ENCODE data around the gene AFAP1.

Gene AFAP1

DNA sequence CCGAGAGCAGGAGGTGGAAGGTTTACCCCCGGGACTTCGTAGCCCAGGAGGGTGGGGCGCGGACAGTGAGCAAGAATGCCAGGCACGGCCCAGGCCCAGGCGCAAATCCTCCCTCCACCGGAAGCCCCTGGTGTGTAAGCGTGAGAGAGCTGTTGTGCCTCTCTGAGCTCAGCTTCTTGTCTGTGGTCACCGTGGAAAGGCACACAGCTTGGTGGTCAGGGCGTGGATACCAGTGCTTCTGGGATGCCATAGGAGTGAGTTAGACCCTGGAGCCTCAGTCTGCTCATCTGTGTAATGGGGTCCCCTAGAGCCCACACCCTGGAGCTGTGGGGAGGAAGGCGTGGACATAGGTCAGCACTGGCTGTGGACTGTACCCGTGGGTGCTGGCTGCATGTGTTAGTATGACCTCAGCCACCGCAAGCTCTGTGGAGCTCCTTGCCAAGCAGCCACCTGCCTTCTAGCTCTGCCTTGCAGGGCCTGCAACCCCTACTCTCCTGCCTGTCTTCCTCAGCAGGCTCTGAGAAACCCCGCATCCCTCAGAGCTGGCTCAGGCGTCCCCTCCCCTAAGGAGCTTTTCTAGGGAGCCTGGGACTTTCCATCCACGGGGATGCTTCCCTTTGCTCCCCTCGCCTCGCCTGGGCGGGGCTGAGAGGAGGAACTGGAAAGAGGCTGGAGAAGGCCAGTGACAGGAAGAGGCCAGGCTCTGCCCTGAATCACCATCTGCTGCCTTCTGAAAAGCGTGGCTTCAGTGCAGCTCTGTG is 28.0 kb upstream of the AFAP1 start:
- DNase-seq (ENCODE audit: low read depth) = no peak

DNA sequence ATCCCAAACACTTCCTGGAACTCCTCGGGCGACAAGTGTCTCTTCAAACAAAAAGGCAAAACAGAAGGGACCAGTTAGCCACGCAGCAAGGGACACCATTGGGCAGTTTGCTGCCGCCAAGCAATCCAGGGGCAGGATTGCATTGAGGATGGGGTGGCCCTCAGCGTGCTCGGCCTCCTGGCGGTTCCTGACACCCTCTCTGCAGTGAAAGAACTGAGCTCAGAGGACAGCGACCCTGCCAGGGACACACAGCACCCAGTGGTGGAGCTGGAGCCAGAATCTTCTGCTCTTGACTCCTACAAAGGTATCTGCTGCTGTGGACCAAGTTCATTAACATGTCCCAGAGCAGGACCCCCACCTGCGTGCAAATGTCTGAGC is 27.4 kb upstream of the AFAP1 start:
- no peak for DNase-seq (ENCODE audit: low read depth)

DNA sequence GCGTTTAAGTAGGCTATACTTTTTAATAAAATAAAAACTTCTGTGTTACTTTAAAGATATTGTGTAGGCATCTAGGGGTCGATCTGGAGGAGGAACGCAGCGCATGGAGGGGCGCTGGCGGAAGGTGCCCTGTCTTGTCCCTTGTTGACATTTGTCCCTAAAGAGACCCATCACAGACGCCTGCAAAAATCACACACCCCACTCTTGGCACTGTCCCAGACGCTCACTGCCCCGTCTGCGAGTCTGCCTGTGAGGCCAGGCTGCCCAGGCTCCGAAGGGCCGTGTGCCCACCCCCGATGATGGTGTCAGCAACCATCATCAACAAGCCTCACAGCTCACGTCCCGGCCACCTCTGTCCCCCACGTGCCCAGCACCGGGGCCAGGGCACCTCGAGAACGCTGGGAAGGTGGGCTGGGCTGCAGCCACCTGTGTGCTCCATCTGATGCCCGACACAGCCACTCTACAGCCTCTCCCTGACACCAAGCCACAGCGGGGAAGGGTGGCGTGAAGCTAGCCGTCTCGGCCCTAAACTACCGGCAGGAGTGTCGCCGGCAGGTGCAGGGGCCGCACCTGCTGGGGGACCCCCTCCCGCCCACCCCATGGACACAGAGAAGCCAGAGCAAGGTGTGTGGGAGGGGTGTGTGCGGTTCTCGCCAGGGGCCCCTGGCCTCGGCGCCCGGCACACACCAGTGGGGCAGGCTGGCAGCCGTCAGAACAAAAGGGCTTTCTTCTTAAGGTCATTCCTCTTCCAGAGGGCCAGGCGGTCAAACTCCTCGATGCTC is 26.8 kb upstream of the AFAP1 start:
- no peak for DNase-seq (ENCODE audit: low read depth)

DNA sequence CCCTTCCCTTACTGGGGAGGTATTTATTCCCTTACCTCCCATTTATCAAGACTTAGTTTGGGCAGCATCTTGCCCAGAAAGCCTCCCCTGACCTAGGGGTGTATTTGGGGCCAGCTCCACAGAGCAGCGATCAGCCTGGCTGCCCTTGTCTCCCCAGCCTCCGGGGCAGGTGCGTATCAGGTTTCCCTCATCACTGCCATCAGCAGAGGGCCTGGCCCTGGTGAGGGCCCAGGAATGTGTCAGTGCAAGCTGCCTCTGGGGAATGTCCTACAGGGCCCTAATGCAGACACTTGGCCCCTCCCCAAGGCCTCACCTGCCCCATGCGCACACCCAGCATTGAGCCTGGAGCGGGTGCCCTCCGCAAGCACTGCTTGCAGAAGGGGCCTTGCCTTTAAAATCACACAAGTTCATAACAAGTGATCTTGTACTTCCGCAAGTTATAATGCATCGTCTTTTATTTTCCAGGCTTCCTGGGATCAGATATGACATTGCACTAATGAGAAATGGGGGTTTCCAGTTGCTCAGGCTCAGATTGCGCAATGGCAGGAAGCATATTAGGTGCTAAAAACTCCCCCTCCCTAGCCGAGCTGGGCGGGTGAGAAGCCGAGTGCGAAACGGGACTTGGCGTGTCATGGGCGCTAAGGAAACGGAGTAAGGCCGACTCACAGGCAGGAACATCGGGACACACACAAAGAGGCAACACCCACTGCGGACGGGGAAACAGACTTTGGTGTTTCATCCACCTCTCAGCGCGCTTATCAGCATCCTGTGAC is 25.4 kb upstream of the AFAP1 start:
- DNase-seq (ENCODE audit: low read depth) = peak; percentile 30

DNA sequence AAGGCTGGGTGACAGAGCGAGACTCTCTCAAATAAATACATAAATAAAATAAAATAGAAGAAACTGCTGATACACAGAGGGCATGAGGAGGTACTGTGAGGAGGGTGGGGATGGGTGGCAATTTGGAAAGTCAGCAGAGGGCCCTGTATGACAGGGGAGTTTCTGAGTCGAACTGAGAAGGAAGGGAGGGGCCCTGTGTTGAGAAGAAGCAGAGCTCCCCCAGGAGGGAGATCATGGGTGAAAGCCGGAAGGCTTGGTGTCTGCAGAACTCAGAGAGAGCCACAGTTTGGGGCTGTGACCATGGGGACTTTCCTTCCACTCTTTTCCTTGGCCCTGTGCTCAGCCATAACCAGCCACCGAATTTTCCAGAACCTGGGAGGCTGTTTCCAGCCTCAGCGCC is 24.8 kb upstream of the AFAP1 start:
- DNase-seq (ENCODE audit: low read depth) = no peak

DNA sequence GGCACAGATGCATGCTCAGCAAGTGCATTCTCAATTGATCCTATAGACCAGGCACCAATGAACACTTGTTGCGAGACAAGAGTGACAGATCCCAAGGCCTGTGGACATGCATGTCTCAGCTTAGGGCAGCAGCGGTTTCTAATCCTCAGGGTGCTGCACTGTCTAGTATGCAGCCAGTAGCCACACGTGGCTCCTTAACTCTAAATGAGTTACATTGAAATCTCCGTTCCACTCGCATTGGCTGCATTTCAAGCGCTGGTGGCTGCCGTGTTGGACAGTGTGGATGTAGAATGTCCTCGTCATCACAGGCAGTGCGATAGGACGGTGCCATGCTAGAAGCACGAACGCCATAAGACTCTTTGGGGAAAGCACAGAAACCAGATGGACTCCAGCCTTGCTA is 24.0 kb upstream of the AFAP1 start:
- no peak for DNase-seq (ENCODE audit: low read depth)

DNA sequence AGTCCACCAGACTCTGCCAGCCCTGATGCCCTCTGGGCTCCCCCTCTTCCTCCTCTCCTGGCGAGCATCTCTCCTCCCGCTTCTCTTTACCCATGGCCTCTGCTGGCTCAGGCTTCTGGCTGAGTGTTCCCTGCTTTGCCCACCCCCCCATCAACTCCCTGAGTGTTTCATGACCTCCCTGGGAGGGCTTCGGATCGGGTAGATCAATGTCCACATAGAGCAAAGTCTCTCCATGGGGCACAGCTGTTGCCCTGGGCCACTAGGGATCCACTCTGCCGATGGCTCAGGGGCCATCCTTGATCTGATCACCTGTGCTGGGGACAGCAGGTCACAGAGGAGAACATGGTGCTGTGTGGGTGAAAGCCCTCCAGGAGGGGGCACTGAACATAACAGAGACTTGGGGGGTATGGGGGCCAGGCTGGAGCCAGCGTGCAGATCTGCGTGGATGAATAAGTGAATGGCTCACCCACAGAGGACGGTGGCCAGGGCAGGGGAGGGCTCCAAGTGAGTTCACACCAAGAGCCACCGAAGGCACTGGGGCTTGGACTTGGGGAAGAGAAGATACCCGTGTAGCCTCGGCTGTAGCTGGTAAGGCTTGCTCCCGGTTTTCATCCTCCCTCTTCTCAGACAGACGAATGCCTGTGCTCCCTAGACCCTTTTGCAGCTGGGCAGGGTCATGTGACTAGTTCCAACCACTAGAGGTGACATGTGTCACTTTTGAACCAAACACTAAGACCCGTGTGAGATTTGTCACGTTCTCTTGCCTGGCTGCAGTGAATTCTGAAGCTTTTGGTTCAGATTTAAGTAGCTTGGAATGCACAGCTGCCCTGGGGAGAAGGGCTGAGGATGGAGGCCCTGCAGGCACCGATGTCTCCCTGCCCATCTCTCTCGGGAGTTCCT is 23.2 kb upstream of the AFAP1 start:
- DNase-seq (ENCODE audit: low read depth) = no peak

DNA sequence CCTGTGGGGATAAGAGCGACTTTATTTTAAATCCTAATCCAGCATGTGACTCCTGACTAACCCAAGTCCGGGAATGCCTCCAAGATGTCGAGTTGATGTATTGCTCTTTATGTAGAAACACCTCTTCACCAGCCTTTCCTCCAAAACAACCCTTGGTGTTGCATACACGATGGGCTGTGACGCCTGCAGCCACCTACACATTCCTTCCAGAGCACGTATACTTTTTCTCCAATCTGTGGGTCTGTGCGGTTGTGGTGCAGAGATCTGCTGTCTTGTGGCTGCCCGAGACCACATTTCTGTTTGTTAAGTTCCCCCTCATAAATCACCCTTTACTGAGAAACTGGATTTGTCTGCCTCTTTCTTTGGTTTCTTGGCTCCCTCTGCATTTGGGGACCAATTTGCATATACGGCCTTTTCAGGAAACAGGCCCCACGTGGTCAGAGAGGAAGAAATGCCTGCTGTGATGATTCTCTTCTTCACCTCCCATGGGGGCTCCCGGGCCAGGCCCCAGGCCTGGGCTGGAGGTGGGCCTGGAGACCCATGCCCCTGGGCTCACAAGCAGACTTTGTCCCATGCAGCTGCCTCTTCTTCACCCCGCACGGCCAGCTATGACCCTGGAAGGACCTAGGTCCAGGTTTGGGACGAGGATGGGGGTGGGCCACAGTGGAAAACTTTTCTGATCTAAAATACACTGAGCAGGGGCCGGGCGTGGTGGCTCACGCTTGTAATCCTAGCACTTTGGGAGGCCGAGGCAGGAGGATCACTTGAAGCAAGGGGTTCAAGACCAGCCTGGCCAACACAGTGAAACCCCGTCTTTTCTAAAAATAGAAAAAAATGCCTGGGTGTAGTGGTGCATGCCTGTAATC is 21.4 kb upstream of the AFAP1 start:
- DNase-seq (ENCODE audit: low read depth) = peak; percentile 49

DNA sequence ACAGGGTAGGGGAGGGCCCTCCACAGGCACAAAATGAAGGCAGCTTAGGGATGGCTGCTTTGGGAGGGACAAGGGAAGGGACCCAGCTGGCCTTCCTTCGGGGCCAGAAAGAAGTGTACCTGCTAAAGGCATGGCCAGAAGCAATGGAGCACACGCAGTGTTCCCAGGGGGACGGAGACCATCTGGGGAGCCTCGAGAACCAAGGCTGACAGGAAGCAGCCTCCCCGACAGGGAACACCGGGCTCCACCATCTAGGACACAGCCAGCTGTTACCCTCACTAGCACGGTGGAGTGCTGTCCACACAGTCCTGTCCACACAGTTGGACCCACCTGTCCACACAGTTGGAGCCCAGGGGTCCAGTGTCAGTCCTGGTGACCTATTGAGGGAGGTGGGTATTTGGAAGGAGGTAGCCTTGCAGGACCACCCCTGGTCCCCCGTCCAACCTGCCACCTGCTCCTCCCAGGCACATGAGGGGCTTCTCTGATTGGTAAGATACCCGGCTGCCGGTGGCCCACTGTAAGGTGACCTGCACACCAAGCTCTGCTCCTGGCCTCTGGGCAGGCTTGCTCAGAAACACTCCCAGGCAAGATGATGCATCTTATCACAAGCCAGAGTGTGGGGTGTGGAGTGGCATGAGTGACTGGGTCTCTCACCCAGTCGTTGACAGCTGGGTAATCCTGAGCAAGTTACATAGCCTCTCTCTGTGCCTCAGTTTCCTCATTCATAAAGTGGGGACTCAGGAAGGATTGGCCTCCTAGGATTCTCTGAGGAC is 20.5 kb upstream of the AFAP1 start:
- no peak for DNase-seq (ENCODE audit: low read depth)

DNA sequence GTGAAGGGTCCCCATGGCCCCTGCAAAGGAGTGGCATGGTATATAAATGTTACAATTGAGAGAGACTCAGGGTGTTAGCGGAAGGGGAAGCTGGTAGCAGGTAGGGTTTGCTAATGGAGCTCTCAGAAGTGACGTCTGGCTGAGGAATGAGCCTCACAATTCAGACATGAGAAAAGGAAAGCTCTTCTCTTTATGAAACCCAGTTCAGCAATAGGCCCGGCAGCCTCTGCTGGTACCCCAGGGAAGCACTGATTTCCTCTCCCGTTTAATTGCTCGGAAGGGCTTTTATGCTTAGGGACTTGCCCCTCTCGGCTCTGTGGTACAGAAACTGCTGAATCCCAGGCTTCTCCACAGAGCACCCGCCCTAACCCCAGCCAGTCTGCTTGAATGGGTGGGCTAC is 19.4 kb upstream of the AFAP1 start:
- no peak for DNase-seq (ENCODE audit: low read depth)

DNA sequence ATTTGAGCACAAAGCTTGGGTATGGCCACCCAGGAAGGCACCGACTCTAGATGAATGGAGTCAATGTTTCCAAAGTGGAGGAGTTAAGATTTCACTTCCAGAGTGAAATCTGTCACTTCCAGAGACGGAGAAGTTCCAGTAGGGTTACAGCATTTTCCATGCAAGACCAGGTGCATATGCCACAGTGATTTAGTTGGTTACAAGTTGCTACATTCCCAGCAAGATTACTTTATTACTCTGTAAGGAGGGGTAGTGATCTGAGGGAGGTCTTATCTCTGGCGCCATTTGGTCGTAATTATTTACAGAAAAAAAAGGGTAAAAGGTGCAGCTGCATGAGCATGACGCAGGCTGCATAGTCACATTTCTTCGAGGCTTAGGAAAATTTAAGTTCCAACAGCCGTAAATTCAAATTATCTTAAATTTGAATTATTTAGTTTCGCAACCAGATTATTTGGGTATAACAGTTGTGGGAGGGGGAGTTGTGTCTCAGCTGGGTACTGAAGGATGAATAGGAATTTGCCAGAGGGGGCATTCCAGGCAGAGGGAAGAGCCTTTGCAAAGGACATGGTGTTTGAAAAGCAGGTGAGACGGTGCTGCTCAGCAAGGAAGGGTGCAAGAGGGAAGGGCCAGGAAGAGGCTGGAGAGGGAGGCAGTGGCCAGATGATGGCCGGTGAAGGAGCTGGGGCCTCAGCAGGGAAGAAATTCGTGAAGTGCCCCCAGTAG is 17.4 kb upstream of the AFAP1 start:
- no peak for DNase-seq (ENCODE audit: low read depth)

DNA sequence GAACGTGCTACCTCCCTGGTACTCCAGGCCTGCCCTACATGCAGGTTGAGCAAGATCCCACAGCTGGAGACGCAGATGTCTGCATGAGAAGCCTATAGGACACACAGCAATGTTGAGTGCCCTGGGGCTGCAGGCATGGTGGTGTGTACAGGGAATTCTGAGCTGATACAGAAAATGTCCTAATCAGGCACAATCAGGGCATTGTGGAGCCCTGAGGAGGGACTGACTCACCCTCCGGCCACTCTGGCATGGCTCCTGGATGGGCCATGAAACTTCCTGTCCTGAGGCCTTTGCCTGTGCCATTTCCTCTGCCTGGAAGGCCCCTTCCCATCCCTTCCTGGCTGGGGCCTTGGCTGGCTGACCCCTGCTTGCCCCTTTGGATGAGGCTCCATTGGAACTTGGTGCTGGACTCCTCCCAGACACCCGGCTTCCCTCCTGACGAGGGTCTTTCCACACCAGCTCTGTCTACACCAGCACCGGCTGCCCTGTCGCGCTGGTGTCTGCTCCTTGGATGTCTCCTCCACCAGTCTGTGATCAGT is 16.7 kb upstream of the AFAP1 start:
- DNase-seq (ENCODE audit: low read depth) = no peak

DNA sequence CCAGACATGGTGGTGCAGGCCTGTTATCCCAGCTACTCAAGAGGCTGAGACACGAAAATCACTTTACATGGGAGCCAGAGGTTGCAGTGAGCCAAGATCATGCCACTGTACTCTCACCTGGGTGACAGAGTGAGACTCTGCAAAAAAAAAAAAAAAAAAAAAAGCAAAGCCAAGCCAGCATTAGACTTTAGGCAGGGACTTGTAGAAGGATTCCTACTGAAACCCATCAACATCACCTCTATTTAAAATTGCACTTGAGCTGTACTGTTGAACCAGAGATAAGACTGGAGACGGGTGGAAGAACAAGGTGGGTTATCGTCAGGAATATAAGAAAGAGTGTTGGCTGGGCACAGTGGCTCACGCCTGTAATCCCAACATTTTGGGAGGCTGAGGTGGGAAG is 15.7 kb upstream of the AFAP1 start:
- no peak for DNase-seq (ENCODE audit: low read depth)

DNA sequence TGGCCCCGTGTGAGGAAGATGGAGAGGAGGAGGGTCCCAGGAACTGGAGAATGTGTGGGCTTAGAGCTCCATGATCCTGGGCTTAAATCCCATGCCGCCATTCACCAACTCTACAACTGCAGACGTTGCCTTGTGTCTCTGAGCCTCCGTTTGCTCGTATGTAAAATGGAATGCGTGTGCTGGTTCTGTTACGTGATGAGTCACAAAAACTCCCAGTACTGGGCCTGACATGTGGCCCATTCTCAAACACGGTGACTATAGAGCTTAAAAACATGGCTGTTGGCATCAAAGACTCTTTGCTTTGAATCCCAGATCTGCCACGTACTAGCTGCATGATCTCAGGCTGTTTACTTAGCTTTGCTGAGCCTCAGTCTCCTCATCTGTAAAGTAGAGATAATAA is 13.0 kb upstream of the AFAP1 start:
- no peak for DNase-seq (ENCODE audit: low read depth)

DNA sequence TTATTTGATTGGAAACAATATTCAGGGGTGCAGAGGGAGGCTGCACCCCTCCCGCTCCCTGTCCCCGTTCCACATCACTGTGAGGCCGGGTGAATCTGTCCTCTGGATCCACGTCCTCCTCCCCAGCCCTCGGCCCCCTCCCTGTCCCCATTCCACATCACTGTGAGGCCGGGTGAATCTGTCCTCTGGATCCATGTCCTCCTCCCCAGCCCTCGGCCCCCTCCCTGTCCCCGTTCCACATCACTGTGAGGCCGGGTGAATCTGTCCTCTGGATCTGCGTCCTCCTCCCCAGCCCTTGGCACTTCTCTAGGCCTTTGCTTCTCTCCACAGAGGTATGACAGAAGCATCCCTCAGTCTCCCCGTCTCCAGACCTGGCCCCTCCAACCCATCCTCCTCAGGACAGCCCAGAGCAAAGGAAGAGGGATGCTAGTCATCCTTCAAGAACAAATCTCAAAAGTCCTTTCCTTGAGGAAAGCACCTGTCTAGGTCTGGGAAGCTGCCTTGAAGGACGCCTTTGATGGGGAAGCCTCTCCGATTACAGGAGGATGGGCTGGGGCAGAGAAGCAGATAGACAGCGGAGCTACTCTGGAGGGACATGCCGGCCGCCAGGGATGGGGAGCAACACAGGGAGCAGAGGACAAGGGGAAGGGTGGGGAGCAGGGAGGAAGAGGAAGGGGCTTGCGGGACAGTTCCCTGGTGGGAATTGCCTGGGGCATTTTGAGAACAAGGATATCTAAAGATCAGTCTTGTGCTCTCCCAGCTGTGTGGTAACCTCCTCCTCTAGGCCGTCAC is 10.8 kb upstream of the AFAP1 start:
- DNase-seq (ENCODE audit: low read depth) = no peak

DNA sequence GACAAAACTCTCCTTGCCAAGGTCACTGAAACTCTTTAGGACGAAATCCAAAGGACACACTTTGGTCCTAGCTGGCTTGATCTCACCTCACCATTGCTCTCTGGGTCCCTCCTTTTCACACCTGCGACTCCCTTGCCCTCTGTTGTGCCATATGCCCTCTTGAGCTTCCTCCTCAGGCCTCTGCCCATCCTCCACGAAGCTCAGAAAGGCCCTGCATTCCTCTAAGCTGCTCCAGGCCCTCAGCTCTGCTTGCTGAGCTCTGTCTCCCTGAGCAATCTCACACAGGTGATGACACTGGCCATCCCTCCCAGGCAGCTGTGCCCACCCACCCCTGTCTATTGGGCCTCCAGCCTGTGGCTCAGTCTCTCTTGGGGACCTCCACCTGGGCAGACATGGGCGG is 10.1 kb upstream of the AFAP1 start:
- DNase-seq (ENCODE audit: low read depth) = no peak

DNA sequence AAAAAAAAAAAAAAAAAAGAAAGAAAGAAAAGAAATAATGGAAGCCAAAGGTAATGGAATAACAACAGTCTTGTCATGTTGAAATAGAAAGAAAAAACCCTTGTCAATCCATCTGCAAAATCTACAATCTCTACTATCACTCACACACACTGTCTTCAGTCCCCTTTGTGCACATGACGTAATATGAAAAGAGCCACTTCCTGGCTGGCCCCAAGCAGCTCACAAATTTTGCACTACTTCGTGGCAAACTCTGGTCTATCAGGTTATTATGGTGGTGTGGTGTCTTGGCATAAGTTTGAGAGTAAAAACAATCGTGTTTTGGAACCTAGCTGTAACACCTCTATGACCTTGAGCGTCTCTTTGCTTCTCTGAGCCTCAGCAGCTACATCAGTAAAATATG is 8.3 kb upstream of the AFAP1 start:
- no peak for DNase-seq (ENCODE audit: low read depth)

DNA sequence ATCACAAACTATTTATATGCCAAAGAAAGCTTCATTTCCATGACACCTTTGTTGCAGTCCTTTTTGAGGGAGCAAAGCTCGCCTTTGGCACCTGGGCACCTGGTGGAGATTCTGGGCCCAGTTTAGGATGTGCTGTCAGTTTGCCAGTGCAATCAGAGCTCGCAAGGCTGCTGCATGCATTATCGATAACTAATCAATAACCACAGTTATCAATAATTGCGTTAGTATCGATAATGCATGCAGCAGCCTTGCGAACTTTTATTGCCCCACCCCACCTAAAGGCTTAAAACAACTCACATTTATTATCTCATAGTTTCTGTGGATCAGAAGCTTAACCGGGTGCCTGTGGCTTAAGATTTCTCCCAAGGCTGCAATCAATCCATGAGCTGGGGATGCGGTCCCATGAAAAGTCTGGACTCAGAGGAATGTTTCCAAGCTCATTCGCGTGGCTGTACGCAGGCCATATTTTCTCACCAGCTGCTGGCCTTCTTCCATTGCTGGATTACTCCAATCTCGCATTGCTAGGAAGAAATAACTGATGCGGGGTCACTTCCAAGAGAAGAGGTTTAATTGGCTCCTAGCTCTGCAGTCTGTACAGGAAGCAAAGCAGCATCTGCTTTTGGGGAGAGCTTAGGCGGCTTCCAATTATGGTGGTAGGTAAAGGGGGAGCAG is 6.2 kb upstream of the AFAP1 start:
- DNase-seq (ENCODE audit: low read depth) = no peak
